HUDEP-2 (cell line): Measurements from ENCODE around the gene RIBC1.
"Not testable (repeated sequence)": the region's sequence is repeated elsewhere in the genome, so short reads cannot be mapped to it uniquely, and the experiment has no call there.

Source experiments
- DNase-seq, 76 experiments: peaks; one replicate each; lab custom pipeline; 2025; ENCODE audit not compliant: unreplicated experiment in 76 of 76; lab: John Stamatoyannopoulos, UW

The RIBC1 gene

GRCh38 chrX:53433651-53434639 lies 11.3 kb downstream of the RIBC1 start, which contains the start of gene HSD17B10:
TSS of gene HSD17B10 (minus strand) at chrX:53434370. CDS start at chrX:53434345, 25 bp downstream.
- DNase-seq, result peak in 74 of 76 experiments; percentile 11 to 87 (median 71)

GRCh38 chrX:53435997-53436396 lies 13.3 kb downstream of the RIBC1 start:
- peak in 62 of 76 experiments; percentile 0 to 61 (median 24) for DNase-seq

- DNase-seq, result no peak
Observed at GRCh38 chrX:53437206-53437605, 14.5 kb downstream of the RIBC1 start.

- DNase-seq, result peak in 2 of 76 experiments; percentile 1 to 5
Observed at GRCh38 chrX:53438174-53438831, 15.6 kb downstream of the RIBC1 start.

- DNase-seq, result no peak
Observed at GRCh38 chrX:53438832-53439230, 16.2 kb downstream of the RIBC1 start.

- DNase-seq, result no peak
Observed at GRCh38 chrX:53440101-53440500, 17.4 kb downstream of the RIBC1 start.

GRCh38 chrX:53440621-53441517 lies 18.2 kb downstream of the RIBC1 start:
- peak in 41 of 76 experiments; percentile 1 to 35 (median 12) for DNase-seq

- DNase-seq, result peak in 75 of 76 experiments; percentile 15 to 85 (median 67)
Observed at GRCh38 chrX:53441531-53442321, 19.1 kb downstream of the RIBC1 start.

GRCh38 chrX:53442322-53442631 lies 19.6 kb downstream of the RIBC1 start:
- no peak for DNase-seq

GRCh38 chrX:53445977-53446376 lies 23.3 kb downstream of the RIBC1 start:
- DNase-seq, result peak in 48 of 76 experiments; percentile 0 to 49 (median 13)

GRCh38 chrX:53447441-53447840 lies 24.8 kb downstream of the RIBC1 start:
- no peak for DNase-seq

- DNase-seq, result no peak
Observed at GRCh38 chrX:53449632-53450031, 27.0 kb downstream of the RIBC1 start.

GRCh38 chrX:53452812-53453211 lies 30.1 kb downstream of the RIBC1 start:
- no peak for DNase-seq

- DNase-seq, result no peak
Observed at GRCh38 chrX:53456254-53456653, 33.6 kb downstream of the RIBC1 start.

- DNase-seq, result no peak
Observed at GRCh38 chrX:53458082-53458481, 35.4 kb downstream of the RIBC1 start.

- DNase-seq, result not testable (repeated sequence)
Observed at GRCh38 chrX:53468659-53469058, 46.0 kb downstream of the RIBC1 start.

- DNase-seq, result no peak
Observed at GRCh38 chrX:53471346-53471745, 48.7 kb downstream of the RIBC1 start.

- DNase-seq, result no peak
Observed at GRCh38 chrX:53474707-53475106, 52.0 kb downstream of the RIBC1 start.

- no peak for DNase-seq
Observed at GRCh38 chrX:53476371-53476770, 53.7 kb downstream of the RIBC1 start.

GRCh38 chrX:53479301-53479700 lies 56.6 kb downstream of the RIBC1 start:
- peak in 4 of 76 experiments; percentile 0 to 15 (median 2) for DNase-seq
